HG03175 (cell line): ENCODE data around the gene ERCC6L2.

Experiments
- ATAC-seq: cut with Tn5 transposase; IDR thresholded peaks from one replicate; pipeline ENCODE4 v1.9.1; 2021; ENCODE audit warnings: mild to moderate bottlenecking, moderate library complexity; ENCODE audit not compliant: unreplicated experiment

The ERCC6L2 gene

DNA sequence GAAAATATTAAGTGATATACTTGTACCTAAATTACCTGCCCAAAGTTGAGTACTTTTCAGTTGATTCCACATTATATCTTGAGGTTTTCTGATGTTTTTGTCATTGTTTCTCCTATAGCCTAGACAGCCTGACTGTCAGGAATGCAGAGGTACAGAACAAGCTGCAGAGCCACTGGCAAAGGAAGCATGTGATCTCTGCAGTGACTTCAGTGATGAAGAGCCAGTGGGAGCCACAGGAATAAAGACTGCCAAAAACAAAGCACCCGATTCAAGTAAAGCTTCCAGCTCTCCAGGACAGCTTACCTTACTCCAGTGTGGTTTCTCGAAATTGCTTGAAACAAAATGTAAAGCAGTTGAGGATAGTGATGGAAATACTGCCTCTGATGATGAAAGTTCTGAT is 96.3 kb downstream of the ERCC6L2 start:
- no peak for ATAC-seq

DNA sequence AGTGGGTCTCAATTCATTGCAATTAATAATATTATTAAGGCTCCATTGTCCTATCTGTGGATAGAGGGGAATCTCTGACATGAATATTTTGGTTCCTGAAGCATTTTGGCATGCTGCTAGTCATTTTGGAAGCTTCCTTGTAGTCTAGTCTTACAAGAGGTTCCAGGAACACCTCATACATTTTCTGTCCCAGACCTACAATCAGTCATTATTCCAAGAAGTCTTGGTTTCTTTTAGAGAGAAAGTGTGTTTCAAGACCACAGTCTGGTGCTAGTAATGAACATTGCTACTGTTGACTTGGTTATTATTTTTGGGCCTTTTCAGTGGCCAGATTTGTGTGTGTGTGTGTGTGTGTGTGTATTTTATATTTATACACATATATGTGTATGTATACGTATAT is 98.9 kb downstream of the ERCC6L2 start:
- ATAC-seq: no peak

DNA sequence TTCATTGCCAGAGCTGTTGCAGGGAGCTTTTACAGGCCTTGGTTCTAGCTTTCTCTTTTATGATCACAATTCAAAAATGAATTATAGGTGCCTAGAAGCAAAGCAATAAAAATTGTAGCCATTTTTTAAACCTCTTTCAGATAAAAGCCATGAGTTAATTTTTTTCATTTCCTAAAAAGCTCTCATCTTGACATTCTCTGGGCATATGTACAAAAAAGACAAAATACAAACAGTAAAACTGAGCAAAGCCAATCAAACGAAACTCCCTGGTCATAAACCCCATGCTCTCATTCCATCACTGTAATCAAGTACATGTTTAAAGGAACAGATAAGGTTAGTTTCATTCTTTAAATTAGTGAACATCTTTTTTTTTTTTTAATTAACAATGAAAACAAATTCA is 101.9 kb downstream of the ERCC6L2 start:
- no peak for ATAC-seq

GRCh38 chr9:95978106-95978505 is 102.6 kb downstream of the ERCC6L2 start:
- ATAC-seq: no peak

- no peak for ATAC-seq
Observed at GRCh38 chr9:95979446-95979845, 104.0 kb downstream of the ERCC6L2 start.

- no peak for ATAC-seq
Observed at GRCh38 chr9:95980262-95981125, 105.0 kb downstream of the ERCC6L2 start.

- ATAC-seq: no peak
Observed at GRCh38 chr9:95981761-95982390, 106.4 kb downstream of the ERCC6L2 start.

DNA sequence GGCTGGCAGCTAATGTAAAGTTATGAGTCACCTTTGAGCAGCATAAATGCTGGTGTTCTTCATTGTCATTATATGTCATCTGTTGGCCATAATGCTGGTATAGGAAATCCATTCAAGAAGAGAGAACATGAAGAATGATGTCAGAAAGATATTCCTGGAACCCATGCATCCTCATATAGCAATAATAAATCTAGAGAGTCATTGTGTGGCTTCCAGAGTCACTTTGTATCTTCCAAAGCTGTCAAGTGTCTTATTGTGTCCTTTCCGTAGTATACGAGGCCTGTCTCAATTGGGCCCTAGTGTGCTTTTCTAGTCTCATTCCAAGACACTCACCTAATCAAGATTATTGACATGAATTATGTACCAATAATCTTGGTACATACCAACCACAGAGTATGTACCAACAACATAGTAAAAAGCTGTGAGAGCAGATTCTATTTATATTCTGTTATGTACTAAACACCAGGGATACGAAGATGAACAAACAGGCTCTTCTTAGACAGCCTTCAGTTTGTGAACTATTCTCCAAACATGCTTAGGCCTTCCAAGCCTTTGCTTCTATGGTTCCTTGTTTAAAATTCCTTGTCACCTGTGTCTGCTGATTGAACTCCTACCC is 110.1 kb downstream of the ERCC6L2 start:
- no peak for ATAC-seq

DNA sequence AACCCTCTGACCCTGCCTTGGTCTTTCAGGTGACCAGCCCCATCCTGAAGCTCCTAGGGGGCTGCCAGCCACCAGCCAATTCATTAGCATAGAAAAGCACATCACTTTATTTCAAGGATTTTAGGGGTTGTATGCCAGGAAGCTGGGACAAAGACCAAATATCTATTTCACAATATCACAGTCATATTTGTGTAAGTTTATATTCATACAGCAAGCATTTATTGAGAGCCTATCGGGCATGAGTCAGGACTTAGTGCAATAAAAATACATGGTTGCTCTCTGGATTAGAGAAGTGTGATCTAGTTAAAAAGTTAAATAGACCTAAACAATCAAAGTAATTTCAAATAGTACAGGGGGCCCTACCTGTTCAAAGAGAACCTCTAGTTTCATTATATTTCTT is 113.8 kb downstream of the ERCC6L2 start:
- ATAC-seq: no peak

DNA sequence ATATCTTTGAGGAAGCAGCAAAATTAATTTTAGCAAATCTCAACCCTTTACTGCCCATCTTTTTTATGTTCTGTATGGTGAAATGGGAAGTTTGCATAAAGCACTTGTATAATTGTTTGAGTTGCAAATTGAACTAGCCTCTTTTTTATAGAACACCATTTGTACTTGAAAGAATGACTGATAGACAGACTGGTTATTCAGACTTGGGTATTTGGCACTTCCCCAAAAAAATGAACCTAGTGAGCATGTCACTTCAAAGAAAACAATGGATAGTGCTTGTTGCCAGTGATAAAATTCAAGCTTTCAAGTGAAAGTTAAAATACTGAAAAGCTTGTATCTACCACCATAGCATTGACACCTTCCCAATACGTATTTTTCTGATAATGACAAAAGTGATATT is 115.8 kb downstream of the ERCC6L2 start:
- ATAC-seq: no peak

- ATAC-seq: no peak
Observed at GRCh38 chr9:95992536-95992935, 117.0 kb downstream of the ERCC6L2 start.

DNA sequence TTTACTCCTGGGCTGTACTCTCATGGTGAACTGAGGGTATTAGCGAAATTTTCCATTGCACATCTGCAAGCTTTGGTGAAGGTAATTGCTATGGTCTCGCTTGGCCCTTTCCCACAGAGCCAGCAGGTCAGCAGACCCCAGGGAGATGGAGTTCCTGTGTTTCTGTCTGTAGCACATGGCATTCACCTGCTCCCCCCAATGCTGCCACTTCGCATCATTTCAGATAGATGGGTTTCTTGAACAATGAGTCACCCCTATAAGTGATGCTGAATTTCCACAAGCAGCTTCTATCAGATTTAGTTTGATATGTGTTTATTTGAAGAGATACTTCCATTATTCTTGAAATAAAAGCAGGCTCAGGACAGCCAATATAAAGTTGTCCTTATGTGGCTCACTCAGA is 117.8 kb downstream of the ERCC6L2 start:
- no peak for ATAC-seq

DNA sequence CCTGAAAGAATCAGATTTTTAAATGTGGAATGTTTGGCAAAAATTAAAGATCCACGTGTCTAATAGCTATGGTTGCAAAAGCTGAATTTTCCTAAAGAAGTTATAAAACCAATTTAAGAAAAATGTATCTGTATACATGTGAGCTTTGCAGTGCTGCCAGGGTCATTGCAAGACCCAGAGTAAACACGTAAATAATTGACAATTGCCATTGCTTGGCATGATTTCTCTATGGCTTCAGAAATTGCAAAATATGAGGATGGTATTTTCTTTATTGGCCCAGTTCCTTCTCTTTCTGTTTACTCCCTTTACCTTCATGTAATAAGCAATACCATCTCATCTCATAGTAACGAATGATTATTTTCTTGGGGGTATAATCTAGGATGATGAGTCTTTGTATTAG is 123.9 kb downstream of the ERCC6L2 start:
- no peak for ATAC-seq

DNA sequence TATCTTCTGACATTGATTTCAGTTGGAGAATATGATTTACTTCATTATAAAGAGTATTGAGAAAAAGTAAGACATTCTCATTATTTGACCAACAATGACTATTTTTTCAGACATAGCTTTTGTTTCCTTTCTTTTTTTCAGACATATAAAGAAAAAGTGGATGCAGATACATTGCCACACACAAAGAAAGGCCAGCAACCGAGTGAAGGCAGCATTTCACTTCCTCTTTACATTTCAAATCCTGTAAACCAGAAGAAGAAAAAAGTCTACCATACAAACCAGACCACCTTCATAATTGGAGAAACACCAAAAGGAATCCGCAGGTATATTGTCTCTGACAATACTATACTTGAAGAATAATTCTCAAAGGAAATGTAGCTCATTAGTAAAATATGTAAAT is 128.9 kb downstream of the ERCC6L2 start:
- ATAC-seq: no peak

DNA sequence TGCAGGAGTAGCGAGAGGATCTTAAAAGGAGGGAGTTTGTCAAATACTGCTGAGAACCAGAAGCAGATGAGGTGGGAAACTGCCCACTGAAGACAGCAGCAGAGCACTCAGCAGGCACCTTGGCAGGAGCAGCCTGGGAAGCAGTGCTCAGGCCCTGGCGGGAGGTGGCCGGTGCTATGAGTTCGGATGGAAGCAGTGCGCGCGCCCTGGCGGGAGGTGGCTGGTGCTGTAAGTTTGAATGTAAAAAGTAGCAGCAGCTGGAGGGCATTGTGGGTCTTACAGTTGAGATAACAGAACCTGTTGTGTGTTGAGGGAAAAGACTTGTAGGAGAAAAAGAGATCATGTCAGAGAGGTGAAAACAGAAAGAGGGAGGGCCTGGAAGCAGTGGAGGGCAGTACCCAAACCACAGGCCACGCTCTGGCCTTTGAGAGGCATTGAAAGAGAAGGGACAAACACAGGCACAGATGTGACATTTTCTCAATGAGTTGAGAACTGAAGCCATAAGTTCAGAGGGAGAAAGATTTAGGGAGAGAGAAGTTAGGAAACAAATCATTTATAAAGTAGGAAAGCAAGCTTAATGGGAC is 130.9 kb downstream of the ERCC6L2 start:
- ATAC-seq: no peak

- ATAC-seq: no peak
Observed at GRCh38 chr9:96006961-96007360, 131.5 kb downstream of the ERCC6L2 start.

DNA sequence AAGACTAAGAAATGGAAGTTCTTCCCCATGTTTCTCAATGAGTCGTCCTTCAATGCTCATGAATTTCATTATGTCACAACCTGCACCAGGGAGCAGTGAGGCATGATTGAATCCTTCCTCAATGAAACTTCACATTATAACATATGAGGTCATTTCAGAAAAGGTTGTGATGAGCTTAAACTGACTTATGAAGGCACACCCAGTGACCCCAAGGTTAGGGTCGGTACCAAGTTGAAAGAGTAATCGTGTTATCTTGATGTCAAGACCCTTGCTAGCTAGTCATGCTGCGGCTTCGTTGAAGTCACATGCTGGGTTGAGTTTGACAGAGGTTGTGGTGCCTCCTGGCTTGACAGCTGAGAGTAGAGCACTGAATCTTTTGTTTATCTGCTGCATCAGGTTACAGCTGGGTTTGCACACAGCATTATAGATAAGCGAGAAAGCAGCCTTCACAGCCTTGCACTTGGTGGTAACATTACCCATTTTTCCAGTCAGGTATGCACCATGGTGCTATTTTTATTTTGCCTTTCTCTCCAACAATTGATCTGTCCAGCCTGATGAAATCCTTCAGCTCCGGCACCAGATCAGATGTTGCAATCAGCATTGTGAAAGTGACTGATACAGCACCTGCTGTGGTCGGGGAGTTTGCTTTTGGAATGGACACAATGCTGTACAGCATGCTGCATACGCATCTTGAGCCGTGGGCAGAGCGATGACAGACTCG is 133.2 kb downstream of the ERCC6L2 start:
- no peak for ATAC-seq

DNA sequence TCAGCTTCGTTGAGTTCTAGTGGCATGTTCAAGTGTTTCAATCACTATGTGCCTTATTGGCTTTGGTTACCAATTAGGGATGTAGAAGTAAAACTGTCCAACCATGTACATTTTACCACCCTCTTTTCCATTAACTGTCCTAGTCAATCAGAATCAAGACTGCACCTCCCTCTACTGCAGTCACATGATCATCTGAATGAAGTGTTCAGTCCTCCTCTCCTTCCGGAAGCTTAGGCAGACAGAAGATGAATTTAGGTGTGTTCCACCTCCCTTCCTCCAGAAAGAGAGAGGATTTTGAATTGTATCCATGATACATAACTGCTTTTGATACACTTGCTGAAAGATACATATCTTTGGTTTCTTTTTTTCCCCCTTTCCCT is 133.7 kb downstream of the ERCC6L2 start:
- ATAC-seq: no peak

- ATAC-seq: no peak
Observed at GRCh38 chr9:96009690-96010472, 134.4 kb downstream of the ERCC6L2 start.

DNA sequence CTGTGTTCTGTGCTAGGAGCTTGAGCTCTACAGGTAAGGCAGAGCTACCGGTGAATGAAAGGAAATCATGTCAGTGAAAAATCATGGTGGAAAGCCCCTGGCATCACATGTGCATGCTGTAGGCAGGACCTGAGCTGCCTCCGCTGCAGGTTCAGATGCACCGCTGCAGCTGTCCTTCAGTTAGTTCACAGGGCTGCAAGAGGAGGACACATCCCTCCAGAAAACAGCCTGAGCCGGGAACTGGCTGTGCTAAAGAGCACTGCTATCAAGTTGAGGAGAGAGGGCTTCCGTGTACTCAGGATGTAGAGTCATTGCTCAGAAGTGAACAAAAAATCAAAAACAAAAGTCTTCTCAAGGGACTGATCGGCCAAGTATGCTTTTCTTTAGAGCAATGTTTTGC is 138.6 kb downstream of the ERCC6L2 start:
- ATAC-seq: no peak
